Fibroblast of skin of left biceps (primary cell): ENCODE results near the gene NTM.

ENCODE experiments used
- DNase-seq, 2 experiments: peaks; one replicate each; pipeline ENCODE4 v3.0.0-alpha.2; 2013; ENCODE audit warnings: low read depth in 2 of 2

Gene NTM

DNA sequence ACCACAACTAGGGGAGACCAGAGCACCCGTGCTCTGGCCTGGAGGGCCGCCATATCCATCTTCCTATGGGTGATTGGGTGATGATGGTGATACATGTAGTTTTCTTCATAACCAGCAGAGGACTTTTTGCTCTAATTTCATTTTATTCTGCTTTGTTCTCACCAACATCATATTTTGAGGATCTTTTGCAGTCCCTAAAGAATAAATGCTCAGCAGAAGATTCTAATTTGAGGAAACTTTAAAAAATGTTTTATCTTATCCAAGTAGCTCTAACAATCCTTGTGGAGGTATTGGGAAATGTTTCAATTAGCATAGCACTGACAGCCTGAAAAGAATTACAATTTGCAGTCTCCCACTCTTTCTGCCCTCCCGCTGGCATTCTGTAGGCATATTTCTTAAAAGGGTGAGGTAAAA is 544.0 kb downstream of the NTM start:
- no peak for DNase-seq

DNA sequence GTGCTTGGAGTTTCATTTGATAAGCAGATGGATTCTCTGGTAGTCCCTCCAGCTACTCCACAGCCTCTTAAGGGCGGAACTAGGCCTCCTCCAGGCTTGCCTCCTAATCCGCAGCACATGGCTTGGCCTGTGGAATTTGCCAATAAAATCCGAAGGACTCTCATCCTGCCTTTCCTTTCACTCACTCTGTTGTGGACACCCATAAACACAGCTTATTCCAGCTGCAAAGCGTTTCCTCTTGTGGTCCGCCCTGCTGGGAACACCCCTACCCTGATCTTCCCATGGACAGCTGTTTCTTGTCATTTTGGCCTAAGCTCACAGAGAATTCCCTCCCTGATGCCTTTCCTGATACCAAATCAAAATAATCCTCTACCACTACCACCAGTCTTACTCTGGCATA is 546.2 kb downstream of the NTM start:
- no peak for DNase-seq

DNA sequence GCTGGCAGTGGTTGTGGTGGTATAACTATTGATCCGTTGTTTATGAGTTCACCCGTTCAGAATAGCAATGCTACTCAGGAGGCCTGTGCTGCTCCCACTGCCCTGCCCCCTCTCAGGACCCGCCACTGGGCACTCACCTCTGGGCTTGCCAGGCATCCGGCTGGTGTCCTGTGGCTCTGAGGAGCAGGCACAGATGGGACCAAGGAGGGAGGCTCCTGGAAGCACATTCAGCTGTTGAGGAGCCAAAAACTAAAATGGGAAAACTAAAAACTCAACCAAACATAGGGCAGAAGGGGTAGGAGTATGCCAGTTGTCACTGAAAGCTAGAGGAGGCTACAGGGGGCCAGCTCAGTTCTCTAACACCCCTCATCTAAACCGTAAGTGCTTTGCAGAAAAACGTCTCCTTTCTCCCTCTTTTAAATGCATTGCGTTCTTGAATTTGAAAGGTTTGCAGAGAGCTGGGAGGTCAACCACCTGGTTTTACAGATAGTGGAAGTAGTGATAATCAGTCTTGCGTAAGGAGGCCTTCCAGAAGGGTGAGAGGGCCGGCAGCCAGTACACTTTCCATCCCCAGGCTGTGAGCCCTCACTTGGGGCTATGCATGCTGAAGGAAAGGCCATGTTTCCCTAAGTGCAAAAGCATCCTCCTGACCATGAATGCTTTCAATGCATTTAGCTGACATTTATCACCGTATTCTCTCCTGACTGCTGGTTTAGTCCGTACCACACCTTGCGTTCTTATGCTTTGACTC is 547.4 kb downstream of the NTM start:
- no peak for DNase-seq

DNA sequence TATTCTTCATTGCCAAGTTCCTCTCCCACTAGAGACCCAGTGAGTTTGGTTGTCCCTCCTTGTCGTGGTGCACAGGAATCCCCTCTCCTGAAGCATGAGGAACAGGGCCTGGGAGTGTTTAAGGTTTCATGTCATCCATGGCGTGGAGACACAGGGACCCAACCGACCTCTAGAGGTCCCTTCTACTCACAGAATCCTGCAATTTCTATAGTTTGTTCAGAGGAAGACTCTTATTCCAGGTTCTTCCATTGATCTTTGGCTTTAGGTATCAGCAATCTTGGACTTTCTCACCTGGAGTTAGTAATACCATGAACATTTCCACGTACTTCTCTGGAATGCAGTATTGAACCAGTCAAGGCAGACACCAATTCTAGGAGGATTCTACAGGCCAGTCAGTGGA is 548.2 kb downstream of the NTM start:
- no peak for DNase-seq

DNA sequence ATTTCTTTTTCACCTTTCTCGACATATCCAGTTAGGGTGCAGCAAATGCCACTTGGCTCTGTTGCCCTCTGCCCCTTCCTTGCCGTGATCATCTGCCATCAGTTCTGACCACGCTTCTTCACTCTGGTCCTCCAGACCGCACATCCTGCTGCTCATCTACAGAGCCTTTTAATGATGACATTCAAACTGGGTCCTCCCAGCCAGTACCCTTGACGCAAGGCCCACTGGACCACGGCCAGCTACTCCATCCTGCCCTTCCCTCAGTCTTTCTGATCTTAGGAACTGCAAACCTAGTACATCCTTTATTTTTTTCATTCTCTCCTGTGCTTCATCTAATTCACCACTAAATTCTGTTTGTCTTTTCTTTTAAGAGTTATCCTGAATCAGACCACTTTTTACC is 551.8 kb downstream of the NTM start:
- DNase-seq = no peak

DNA sequence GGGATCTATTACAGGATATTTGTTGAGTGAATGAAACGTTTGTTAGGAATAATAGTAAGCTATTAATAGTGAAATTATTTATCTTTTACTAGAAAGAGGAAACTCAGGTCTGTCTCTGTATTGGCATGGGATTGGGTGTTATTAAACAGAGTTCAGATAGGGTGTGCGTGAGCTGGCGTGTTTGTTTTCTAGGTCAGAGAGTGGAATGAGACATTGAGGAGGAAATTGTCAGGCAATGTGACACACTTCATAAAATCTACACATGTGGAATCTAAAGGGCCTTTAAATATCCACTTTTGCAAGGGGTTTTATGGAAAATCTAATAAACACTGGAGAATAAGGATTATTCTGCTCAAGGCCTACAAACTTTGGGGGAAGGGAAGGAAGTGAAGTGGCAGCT is 552.9 kb downstream of the NTM start:
- DNase-seq = no peak

DNA sequence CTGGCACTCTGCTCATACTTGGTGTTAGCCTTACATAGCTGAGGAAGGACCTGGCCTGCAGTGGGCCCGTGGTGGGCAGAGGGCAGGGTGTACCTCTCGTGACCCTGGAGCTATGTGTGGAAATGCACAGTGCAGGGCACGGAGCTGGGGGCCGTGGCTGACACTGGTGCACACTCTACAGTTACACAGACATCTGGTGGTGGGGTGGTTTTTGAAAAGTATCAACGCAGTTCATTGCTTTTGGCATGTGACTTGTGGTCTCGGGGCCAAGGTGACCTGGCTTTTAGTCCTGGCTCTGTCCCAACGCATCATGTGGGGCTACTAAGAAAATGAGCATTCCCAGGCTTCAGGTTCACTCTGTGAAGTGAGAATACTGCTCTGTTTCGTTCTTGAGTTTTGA is 553.6 kb downstream of the NTM start:
- DNase-seq = no peak

DNA sequence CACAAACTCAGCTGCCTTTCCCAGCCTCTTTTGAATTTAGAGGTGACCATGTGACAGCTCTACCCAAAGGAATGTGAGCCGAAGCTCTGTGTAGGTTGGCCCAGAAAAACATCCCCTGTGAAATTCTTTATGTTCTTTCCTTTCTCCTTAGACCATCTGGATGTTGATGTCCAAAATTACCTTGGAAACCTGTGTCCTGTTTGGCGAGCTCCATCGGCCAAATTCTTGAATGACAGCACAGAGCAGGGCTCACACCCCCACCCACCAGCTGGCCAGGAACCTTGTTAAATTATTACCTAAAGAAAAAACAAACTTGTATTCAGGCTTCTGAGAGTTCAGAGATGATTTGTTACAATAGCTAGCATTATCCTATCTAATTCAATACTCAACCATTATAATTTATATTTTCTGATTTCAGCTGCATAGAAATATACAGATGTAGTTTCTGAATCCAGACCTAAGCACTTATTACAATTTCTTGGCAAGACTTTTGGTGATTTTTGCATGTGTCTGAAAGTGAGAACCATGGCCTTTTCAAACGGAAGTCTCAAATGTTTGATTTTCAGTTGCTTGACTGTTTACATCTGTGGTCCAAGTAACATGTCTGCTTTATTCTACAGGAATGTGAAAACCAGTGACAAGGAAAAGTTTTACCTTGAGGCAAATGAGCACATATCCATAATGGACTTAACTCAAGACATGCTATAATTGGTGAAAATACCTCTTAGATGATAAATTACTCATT is 554.2 kb downstream of the NTM start:
- DNase-seq = no peak

DNA sequence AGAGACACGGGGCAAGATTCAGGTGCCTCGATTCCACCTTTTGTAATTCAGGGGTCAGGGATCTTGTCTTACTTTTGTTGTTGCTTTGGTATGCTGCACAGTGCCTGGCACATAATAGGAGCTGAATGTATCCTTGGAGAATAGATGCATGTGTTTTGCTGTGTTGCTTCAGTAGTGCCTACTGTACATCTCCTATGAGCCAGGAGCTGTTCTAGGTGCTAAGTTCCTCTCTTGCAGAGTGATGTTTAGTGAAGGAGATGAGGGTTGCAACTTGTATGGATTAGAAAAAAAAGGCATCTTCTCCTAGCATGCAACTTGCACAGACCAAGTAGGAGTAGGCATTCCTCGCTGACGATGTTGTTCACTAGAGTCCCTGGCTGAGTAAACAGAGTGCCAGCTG is 555.4 kb downstream of the NTM start:
- DNase-seq = no peak

DNA sequence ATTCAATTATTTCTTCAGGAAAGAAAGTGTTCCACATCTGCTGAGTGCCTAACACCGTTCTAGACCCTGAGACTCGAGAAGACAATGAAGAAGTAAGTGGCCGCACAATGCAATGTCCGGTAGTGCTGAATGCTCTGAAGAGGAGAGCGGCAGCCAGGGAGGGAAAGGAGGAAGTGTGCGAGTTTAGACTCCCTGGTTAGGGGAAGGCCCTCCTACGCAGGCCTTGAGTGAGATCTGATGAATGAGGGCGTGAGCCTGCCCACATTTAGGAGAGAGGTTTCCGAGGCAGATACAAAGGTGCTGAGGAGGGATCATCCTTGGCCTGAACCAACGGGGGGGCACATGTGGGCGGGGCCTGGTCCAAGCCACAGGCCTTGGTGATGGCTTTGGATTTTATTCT is 558.6 kb downstream of the NTM start:
- no peak for DNase-seq

DNA sequence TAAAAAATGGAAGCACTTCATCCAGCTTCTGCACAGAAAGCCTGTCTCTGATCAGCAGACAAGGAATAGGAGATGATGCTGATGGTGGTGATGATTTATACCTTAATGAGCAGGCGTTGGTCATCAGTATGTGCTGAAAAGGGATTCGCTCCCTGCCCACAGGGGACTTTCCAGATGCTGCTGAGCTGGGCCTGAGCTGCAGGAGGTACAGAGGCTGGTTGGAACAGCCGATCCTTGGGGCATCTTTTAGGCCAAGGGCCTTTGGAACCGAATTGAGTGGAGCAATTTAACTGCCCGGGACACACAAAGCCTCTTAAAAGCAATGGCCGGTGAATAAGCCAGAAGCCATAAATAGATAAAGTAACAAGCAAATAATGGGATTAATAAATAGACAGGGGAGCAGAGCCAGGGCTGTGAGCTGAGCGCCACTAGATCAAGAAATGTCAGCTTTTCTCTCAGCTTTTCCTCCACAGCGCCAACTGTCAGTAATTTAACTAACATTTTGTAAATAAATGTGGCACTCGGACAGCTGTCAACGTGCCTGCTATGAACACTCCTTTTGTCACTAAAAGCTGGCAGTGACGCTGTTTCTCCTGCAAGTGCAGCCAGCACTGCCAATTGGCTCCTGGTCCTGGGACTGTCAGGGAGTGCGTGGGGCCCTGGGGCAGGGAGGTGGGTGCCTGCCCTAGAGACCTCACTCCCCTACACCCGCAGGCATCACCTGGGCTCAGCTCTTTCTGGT is 562.3 kb downstream of the NTM start:
- DNase-seq = no peak

DNA sequence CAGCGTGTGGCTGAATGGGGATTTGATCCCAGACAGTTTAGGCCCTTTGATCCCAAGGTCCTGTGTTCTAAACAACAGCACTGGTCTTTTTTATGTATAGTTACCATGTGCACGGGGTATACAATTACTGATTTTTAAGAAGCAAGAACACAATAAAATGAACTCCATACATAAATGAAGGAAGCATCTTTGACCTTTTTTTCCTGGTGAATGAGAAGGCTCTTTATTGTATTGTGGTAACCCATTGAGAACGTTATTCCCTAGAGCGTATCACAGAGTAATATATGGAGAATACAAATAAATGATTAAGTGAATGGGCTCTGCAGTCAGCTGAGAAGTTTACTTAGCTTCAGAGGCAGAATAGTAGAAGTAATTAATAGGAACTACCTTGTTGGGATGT is 563.6 kb downstream of the NTM start:
- no peak for DNase-seq

DNA sequence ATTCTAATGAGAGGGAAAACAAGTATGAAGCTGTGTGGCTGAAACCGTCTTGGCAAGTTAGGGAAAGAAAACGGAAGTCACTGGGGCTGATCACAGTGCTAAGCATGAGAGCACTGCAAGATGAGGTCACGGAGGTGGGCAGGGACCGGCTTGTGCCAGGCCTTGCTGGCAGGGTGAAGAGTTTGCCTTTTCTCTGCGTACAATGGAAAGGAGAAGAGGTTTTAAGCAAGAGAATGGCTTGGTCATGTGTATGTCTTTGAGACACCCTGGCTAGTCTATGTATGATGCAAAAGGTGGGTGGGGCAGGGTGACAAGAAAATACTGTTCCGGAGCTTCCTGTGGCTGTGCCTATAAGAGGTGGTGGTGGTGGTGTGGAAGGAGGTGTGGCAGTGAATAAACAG is 567.9 kb downstream of the NTM start:
- DNase-seq = no peak

DNA sequence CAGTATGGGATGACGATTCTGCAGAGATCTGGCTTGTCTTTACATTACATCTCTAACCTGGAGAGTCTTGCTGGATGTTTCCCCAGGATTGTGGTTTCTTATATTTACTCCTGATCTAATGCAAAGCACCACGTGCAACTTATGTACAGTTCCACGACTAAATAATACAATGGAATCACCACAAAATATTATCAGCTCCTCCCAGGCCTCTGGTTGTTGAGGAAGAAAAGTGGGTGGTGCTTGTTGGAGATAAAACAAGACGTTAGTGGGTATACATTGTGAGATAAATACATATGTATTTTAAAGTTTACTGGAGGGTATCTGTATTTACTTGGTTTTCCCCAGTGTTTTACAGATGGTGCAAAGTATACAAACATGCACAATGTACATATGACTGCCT is 569.7 kb downstream of the NTM start:
- no peak for DNase-seq

DNA sequence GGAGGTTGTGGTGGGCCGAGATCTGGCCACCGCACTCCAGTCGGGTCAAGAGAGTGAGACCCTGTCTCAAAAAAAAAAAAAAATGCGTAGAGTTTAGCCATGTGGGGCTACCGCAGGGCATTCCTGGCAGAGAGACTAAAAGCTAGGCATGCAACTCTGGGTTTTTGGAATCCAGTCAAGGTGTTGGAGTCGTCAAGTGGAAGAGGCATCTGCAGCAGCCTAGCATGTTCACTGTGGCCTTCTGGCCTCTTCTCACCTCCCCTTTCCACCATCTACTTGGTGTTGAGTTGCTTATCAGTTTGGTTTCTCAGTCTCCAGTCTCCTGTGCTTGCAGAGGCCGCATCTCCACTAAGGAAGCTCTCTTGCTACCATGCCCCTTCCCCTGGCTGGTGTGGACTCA is 572.5 kb downstream of the NTM start:
- no peak for DNase-seq

DNA sequence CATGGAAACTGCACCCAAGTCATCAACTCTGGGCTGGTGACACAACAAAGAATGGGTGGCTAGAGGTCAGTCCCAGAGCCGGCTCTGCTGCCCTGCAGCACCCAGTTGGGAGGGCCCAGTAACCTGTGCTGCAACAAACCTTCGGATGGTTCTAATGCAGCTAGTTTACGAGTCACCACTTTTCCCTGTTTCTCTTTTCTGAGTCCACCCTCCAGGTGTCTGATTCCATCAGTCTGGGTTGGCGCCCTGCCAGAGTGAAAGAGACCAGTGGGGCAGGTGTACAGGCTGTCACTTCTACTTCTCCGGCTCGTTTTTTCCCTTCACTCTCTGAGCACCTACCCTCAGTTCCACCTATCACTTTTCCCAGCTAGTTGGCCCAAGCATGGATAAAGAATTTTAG is 572.9 kb downstream of the NTM start:
- no peak for DNase-seq

DNA sequence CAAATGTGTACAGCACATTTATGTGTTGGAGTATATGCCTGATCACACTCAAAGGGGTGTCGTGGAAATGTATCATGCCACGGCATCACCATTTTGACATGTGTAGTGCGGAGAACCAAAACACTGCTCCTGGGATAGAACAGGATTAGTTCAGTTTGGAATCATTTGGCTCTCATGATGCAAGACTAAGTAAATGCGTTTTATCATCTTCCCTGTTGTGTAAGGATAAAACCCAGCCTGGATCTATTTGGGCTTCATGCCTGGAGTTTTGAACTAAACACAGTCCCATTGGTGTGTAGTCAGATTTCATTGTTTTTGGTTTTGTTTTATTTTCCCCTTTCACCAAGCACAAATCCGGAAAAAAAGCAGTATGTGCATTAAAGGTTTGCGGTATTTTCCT is 574.3 kb downstream of the NTM start:
- peak; percentile 54 to 61 for DNase-seq

DNA sequence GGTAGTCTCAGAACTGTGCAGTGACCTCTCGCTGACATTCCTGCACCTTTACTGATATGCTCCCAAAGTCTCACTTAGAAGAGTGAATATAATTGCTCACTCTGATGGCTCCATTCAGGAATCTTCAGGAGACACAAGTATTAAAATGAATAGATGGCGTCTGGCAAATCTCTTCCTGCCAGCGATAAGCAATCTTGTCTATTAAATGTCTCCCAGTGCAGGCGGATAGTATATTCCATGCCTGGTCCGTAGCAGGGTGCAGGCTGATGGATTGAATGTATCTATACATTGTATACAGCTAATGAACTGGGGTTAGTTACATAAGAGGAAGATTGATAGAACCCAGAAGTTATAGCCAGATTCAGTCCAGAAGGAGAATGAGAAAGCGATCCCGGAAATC is 575.3 kb downstream of the NTM start:
- no peak for DNase-seq

DNA sequence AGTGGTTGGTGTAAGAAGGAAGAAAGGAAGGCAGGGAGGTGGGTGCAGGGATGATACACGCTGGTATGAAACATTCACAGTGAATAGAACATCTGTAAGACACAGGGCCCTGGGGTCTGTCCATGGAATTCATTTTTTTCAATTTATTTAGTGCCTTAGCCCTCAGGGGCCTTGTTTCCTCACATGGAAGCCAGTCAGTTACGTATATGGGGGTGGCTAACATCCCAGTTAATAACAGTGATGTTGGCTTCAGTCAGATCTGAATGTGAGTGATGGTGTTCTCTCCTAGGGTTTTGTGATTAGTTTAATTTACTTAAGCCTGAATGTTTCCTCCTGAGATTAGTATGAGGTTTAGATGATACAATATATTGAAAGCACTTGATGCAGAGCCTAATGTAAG is 577.1 kb downstream of the NTM start:
- no peak for DNase-seq

DNA sequence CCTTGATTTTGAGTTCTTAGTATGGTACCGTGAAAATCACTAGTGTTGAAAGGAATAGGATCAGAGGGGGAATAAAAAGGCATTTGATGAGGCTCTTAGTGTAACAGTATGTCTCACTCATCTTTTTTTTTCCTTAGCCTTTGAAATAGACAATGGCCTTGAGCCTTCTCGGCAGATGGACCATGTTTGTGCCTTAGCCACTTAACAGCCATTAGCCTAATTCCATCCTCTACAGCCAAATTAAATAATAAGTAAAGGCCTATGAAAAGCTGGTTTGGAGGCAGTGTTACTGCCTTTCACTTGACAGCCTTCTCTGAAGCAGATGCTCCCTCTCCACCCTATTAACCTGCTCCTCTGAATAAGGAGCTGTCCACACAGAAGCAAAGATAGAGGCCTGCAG is 580.7 kb downstream of the NTM start:
- DNase-seq = no peak

DNA sequence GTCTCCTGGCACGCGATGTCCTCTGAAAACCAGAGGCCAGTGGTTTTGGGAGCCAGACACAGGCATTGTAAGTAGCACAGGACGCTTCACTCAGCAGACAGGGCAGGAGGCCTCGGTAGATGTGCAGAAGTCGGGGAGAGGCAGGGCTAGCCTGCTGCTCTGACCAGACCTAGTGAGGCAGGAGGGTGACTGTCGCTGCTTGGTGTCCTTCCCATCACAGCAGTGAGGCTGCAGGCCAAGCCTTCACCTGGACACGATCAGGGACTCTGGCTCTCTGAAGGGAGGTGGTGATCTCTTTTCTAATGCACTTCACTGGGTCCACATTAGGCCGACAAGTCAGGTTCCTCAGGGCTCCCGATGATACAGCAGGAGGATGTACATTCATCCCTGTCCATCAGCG is 583.7 kb downstream of the NTM start:
- no peak for DNase-seq

DNA sequence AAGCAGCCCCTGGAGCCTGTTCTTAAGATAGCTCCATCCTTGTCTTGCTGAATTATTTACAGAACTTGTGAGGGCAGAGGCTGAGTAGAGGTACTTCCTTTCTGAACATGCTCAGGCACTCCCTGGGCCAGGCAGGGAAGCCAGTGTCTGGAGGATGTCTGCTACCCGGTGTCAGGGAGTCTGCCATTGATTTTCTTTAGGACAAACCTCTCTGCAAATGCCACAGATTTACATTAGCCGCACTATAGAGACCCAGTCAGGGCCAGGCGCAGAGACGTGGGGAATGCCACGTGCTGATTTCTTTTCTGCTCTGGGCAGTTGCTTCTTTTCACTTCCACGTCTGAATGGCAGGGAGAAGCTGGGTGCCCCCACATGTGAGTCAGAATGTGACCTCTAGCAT is 585.5 kb downstream of the NTM start:
- no peak for DNase-seq

DNA sequence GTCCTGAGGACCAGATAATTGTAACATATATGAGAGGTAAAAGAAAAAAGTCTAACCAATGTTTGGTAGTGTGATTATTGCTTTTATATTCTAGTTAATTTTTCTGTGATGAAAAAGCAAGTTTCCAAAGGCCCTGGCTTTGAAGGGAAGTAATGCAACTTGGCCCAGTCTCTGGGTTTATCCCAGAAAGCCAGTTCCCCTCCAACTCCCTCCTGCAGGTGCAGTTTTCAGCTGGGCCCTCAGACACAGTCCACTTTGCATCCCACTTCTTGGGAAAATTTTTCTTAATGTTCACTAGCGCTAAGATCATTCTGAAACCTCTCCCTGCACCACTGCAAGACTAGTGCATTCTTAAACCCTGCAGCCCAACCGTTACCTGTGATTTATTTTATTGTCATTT is 586.8 kb downstream of the NTM start:
- DNase-seq = no peak
